ENCODE results near the gene CYRIA. TPM values are rescaled to one million over a fixed set of nuclear protein-coding genes. Genes with fewer than 3 reads are reported as not detected.
A peak's percentile ranks its signal among the peaks of the same experiment; 100 is the strongest.

CYRIA gene
- total RNA-seq, 3 donors from 2014 or later = 12.5 to 18.7 (median 17.7) TPM

- H3K36me3 ChIP-seq = no peaks in the 10 kb centered on the region
- no peak for DNase-seq (ENCODE audit: low spot score in 2 of 2)
- no peaks in the 10 kb centered on the region for H3K9me3 ChIP-seq
- no peaks in the 10 kb centered on the region for H3K27me3 ChIP-seq
- TF ChIP-seq POLR2A (IDR thresholded peaks at IDR 0.05) (no peak), POLR2AphosphoS5 (IDR thresholded peaks at IDR 0.05) (no peak), CTCF (IDR thresholded peaks at IDR 0.05) (no peak)
- H3K27ac ChIP-seq = peak overlapping the region; percentile 48 to 73
- intact Hi-C loops (cut with DNase I; ENCODE audit: low total_unique reads) = no loop called here
- H3K4me1 ChIP-seq = peaks cover 16 to 27% of the 10 kb centered on the region in 2 donors
- no peak overlapping the region for H3K4me3 ChIP-seq
These were observed 8.7 kb downstream of the CYRIA start for GRCh38 chr2:16656784-16657391.

- Histone ChIP-seq H3K9me3 (no peaks in the 10 kb centered on the region), H3K27ac (peak overlapping the region; percentile 48 to 73), H3K36me3 (no peaks in the 10 kb centered on the region), H3K4me3 (no peak overlapping the region), H3K4me1 (peaks cover 17 to 29% of the 10 kb centered on the region in 2 donors), H3K27me3 (no peaks in the 10 kb centered on the region)
- intact Hi-C loops (cut with DNase I; ENCODE audit: low total_unique reads) = no loop called here
- no peak for DNase-seq (ENCODE audit: low spot score in 2 of 2)
- TF ChIP-seq POLR2AphosphoS5 (IDR thresholded peaks at IDR 0.05) (no peak), POLR2A (IDR thresholded peaks at IDR 0.05) (no peak), CTCF (IDR thresholded peaks at IDR 0.05) (no peak)
These were observed 9.6 kb downstream of the CYRIA start for GRCh38 chr2:16655905-16656642.

- peak overlapping the region in 1 of 2 donors; percentile 77 for H3K27ac ChIP-seq
- DNase-seq (ENCODE audit: low spot score in 2 of 2) = no peak
- H3K4me3 ChIP-seq = no peak overlapping the region
- peaks cover 23 to 32% of the 10 kb centered on the region in 2 donors for H3K4me1 ChIP-seq
- H3K36me3 ChIP-seq = no peaks in the 10 kb centered on the region
- TF ChIP-seq POLR2A (IDR thresholded peaks at IDR 0.05) (no peak), CTCF (IDR thresholded peaks at IDR 0.05) (no peak), POLR2AphosphoS5 (IDR thresholded peaks at IDR 0.05) (no peak)
- intact Hi-C loops (cut with DNase I; ENCODE audit: low total_unique reads) = no loop called here
- no peaks in the 10 kb centered on the region for H3K27me3 ChIP-seq
- no peaks in the 10 kb centered on the region for H3K9me3 ChIP-seq
These were observed 10.2 kb downstream of the CYRIA start for GRCh38 chr2:16655445-16655837.

GRCh38 chr2:16654833-16655444 is 10.7 kb downstream of the CYRIA start:
- Histone ChIP-seq H3K36me3 (no peaks in the 10 kb centered on the region), H3K4me3 (no peak overlapping the region), H3K27me3 (no peaks in the 10 kb centered on the region), H3K9me3 (no peaks in the 10 kb centered on the region), H3K27ac (peak overlapping the region; percentile 3 to 77), H3K4me1 (peaks cover 26 to 37% of the 10 kb centered on the region in 2 donors)
- DNase-seq (ENCODE audit: low spot score in 2 of 2) = no peak
- TF ChIP-seq POLR2AphosphoS5 (IDR thresholded peaks at IDR 0.05) = no peak
- no peak for TF ChIP-seq CTCF (IDR thresholded peaks at IDR 0.05)
- no peak for TF ChIP-seq POLR2A (IDR thresholded peaks at IDR 0.05)
- intact Hi-C loops (cut with DNase I; ENCODE audit: low total_unique reads) = no loop called here

GRCh38 chr2:16653799-16654198 is 11.8 kb downstream of the CYRIA start:
- Histone ChIP-seq H3K36me3 (no peaks in the 10 kb centered on the region), H3K27ac (peak overlapping the region; percentile 79 to 92), H3K4me3 (no peak overlapping the region), H3K4me1 (peaks cover 25 to 40% of the 10 kb centered on the region in 2 donors), H3K27me3 (no peaks in the 10 kb centered on the region), H3K9me3 (no peaks in the 10 kb centered on the region)
- intact Hi-C loops (cut with DNase I; ENCODE audit: low total_unique reads) = no loop called here
- TF ChIP-seq POLR2AphosphoS5 (IDR thresholded peaks at IDR 0.05) = no peak
- no peak for TF ChIP-seq CTCF (IDR thresholded peaks at IDR 0.05)
- no peak for TF ChIP-seq POLR2A (IDR thresholded peaks at IDR 0.05)
- DNase-seq (ENCODE audit: low spot score in 2 of 2) = no peak

Measured in breast epithelium (tissue), 4 donors.